Left lung (tissue), 10 donors: ENCODE measurements around the gene DUSP16. TPM values are rescaled to one million over a fixed set of nuclear protein-coding genes. Genes with fewer than 3 reads are reported as not detected.

Source experiments
- ATAC-seq: fragments of 200-7000 bp; cut with Tn5 transposase; one replicate; pipeline ENCODE4 v1.9.1; 2020; ENCODE audit warnings: moderate library complexity
- DNase-seq, 4 donors: peaks; one replicate each; pipeline ENCODE4 v3.0.0-alpha.2; 2013 to 2020
- H3K27ac ChIP-seq, 2 donors: fragments of 200-600 bp; sonication (generic) in 1 of 2; one replicate each; pipeline versions ENCODE4 v1.5.0 to v1.8.0; 2020 to 2021
- H3K27me3 ChIP-seq, 2 donors: fragments of 200-600 bp; sonication (generic) in 1 of 2; one replicate each; pipeline versions ENCODE4 v1.5.0 to v1.8.0; 2020 to 2021
- H3K36me3 ChIP-seq, 2 donors: fragments of 200-600 bp; sonication (generic) in 1 of 2; one replicate each; pipeline versions ENCODE4 v1.5.0 to v1.8.0; 2020 to 2021
- H3K4me1 ChIP-seq, 2 donors: fragments of 200-600 bp; one replicate each; pipeline ENCODE4 v1.8.0; 2021
- H3K4me3 ChIP-seq, 2 donors: fragments of 200-600 bp; sonication (generic) in 1 of 2; one replicate each; pipeline versions ENCODE4 v1.5.0 to v1.8.0; 2020 to 2021; ENCODE audit warnings: mild to moderate bottlenecking in 1 of 2
- H3K9me3 ChIP-seq, 2 donors: fragments of 200-600 bp; sonication (generic) in 1 of 2; one replicate each; pipeline versions ENCODE4 v1.5.0 to v1.8.0; 2020 to 2021
- CTCF ChIP-seq, 2 donors: fragments of 200-600 bp; sonication (generic) in 1 of 2; IDR thresholded peaks; one replicate each; pipeline versions ENCODE4 v1.5.0 to v1.8.0; 2021; ENCODE audit warnings: antibody characterized with exemption in 2 of 2
- intact Hi-C, 2 donors: fragments of 100-400 bp; cut with DNase I; formaldehyde crosslinking; loops; one replicate each; pipeline versions ENCODE4 v1.11.2 to v1.14.2; 2022
- polyA plus RNA-seq, 6 donors: library from polyadenylated mRNA; unstranded; fragments of 120-200 nt; gene quantifications; one replicate each; pipeline ENCODE4 v1.2.1, GENCODE V29; 2013; ENCODE audit not compliant: insufficient read length in 6 of 6
- total RNA-seq, 2 donors: library from RNA; stranded (reverse); fragmentation: NEBNext Ultra II Directional; extraction: Animal tissue kit (Norgen Biotek cat#: 25700); gene quantifications; one replicate each; pipeline ENCODE4 v1.2.1, GENCODE V29; 2021
- donor health status: DM: no; HTN: yes; CAD: no.
- donor health status: DM: no; HTN: no; CAD: no.

Gene DUSP16
- total and polyA plus RNA-seq, 8 donors = 31.7 to 45.6 (median 35.5) TPM

- Histone ChIP-seq H3K27me3 (no peaks in the 10 kb centered on the region), H3K4me1 (peaks cover 2 to 19% of the 10 kb centered on the region in 2 donors), H3K27ac (peak overlapping the region in 1 of 2 donors; percentile 15), H3K36me3 (no peaks in the 10 kb centered on the region), H3K4me3 (no peak overlapping the region), H3K9me3 (no peaks in the 10 kb centered on the region)
- no peak for TF ChIP-seq CTCF (IDR thresholded peaks at IDR 0.05)
- ATAC-seq = no peak
- intact Hi-C loops = no loop called here
- DNase-seq = no peak
These were observed 28.3 kb downstream of the DUSP16 start for GRCh38 chr12:12534166-12534866.

GRCh38 chr12:12533238-12533829 lies 29.3 kb downstream of the DUSP16 start:
- intact Hi-C loops = no loop called here
- Histone ChIP-seq H3K4me3 (no peak overlapping the region), H3K27me3 (no peaks in the 10 kb centered on the region), H3K9me3 (no peaks in the 10 kb centered on the region), H3K27ac (peak overlapping the region; percentile 15 to 28), H3K4me1 (peaks cover 0 to 23% of the 10 kb centered on the region in 2 donors), H3K36me3 (no peaks in the 10 kb centered on the region)
- DNase-seq = peak; percentile 27 to 80 (median 67)
- TF ChIP-seq CTCF (IDR thresholded peaks at IDR 0.05) = no peak
- peak; percentile 89 for ATAC-seq

GRCh38 chr12:12531194-12531593 lies 31.5 kb downstream of the DUSP16 start:
- ATAC-seq (no peak), DNase-seq (no peak)
- Histone ChIP-seq H3K4me3 (no peak overlapping the region), H3K9me3 (no peaks in the 10 kb centered on the region), H3K4me1 (peaks cover 0 to 30% of the 10 kb centered on the region in 2 donors), H3K36me3 (no peaks in the 10 kb centered on the region), H3K27me3 (no peaks in the 10 kb centered on the region), H3K27ac (no peak overlapping the region)
- intact Hi-C loops = no loop called here
- TF ChIP-seq CTCF (IDR thresholded peaks at IDR 0.05) = no peak

GRCh38 chr12:12529783-12530421 lies 32.8 kb downstream of the DUSP16 start:
- H3K4me1 ChIP-seq = peaks cover 0 to 30% of the 10 kb centered on the region in 2 donors
- H3K27me3 ChIP-seq = no peaks in the 10 kb centered on the region
- no peaks in the 10 kb centered on the region for H3K9me3 ChIP-seq
- TF ChIP-seq CTCF (IDR thresholded peaks at IDR 0.05) = no peak
- ATAC-seq (no peak), DNase-seq (no peak)
- H3K36me3 ChIP-seq = no peaks in the 10 kb centered on the region
- H3K27ac ChIP-seq = no peak overlapping the region
- intact Hi-C loops = no loop called here
- no peak overlapping the region for H3K4me3 ChIP-seq
